GM19025 (cell line): Measurements from ENCODE around the gene SP2.
A peak's percentile ranks its signal among the peaks of the same experiment; 100 is the strongest.
"Not testable (repeated sequence)": the region's sequence is repeated elsewhere in the genome, so short reads cannot be mapped to it uniquely, and the experiment has no call there.

Source experiments
- ATAC-seq: cut with Tn5 transposase; IDR thresholded peaks from one replicate; pipeline ENCODE4 v1.9.1; 2021; ENCODE audit warnings: mild to moderate bottlenecking, low read depth, moderate library complexity; ENCODE audit not compliant: unreplicated experiment

The SP2 gene

GRCh38 chr17:47916489-47917208, 20.6 kb downstream of the SP2 start:
- ATAC-seq: no peak

- ATAC-seq: no peak
Observed at GRCh38 chr17:47917581-47917980, 21.5 kb downstream of the SP2 start.

GRCh38 chr17:47918006-47918405, 22.0 kb downstream of the SP2 start:
- no peak for ATAC-seq

GRCh38 chr17:47918991-47919390, 23.0 kb downstream of the SP2 start:
- ATAC-seq: no peak

- ATAC-seq: not testable (repeated sequence)
Observed at GRCh38 chr17:47919889-47920288, 23.9 kb downstream of the SP2 start.

- ATAC-seq: no peak
Observed at GRCh38 chr17:47924785-47925677, 29.0 kb downstream of the SP2 start.

- ATAC-seq: no peak
Observed at GRCh38 chr17:47925678-47925988, 29.6 kb downstream of the SP2 start.

GRCh38 chr17:47927821-47928400, 31.9 kb downstream of the SP2 start:
- no peak for ATAC-seq

- ATAC-seq: no peak
Observed at GRCh38 chr17:47928415-47928814, 32.4 kb downstream of the SP2 start.

- ATAC-seq: no peak
Observed at GRCh38 chr17:47929218-47930000, 33.4 kb downstream of the SP2 start.

GRCh38 chr17:47931848-47932247, 35.8 kb downstream of the SP2 start:
- no peak for ATAC-seq

GRCh38 chr17:47934856-47935255, 38.8 kb downstream of the SP2 start:
- ATAC-seq: no peak

- ATAC-seq: not testable (repeated sequence)
Observed at GRCh38 chr17:47935468-47935867, 39.4 kb downstream of the SP2 start.

- no peak for ATAC-seq
Observed at GRCh38 chr17:47935961-47936360, 39.9 kb downstream of the SP2 start.

GRCh38 chr17:47937941-47938340, 41.9 kb downstream of the SP2 start:
- ATAC-seq: no peak

- ATAC-seq: peak; percentile 93
Observed at GRCh38 chr17:47941246-47942095, 45.4 kb downstream of the SP2 start, which contains the start of gene PNPO. TSS of gene PNPO (plus strand) at chr17:47941571. CDS start at chr17:47941676, 105 bp downstream.

GRCh38 chr17:47942096-47942510, 46.1 kb downstream of the SP2 start:
- no peak for ATAC-seq

- ATAC-seq: no peak
Observed at GRCh38 chr17:47942568-47942967, 46.5 kb downstream of the SP2 start.

GRCh38 chr17:47945080-47945479, 49.0 kb downstream of the SP2 start:
- ATAC-seq: no peak
